Trophoblast cell (in vitro differentiated cells and primary cell): ENCODE measurements around the gene UGGT2.

Experiments
- DNase-seq, 2 donors: peaks; one replicate each; pipeline ENCODE4 v3.0.0-alpha.2; 2016
- H2AFZ ChIP-seq: 2 replicates; pipeline ENCODE4 v1.6.1; 2013; ENCODE audit warnings: low read length, moderate library complexity, mild to moderate bottlenecking; ENCODE audit not compliant: insufficient read depth, poor library complexity
- H2AK5ac ChIP-seq: 2 replicates; pipeline ENCODE4 v1.6.1; 2013; ENCODE audit warnings: mild to moderate bottlenecking, low read length
- H2BK120ac ChIP-seq: 2 replicates; pipeline ENCODE4 v1.6.1; 2013; ENCODE audit warnings: low read length, mild to moderate bottlenecking, moderate library complexity; ENCODE audit not compliant: insufficient read depth, poor library complexity
- H2BK12ac ChIP-seq: 2 replicates; pipeline ENCODE4 v1.6.1; 2013; ENCODE audit warnings: mild to moderate bottlenecking, low read length, moderate library complexity
- H2BK5ac ChIP-seq: 2 replicates; pipeline ENCODE4 v1.6.1; 2013; ENCODE audit warnings: low read length, low read depth, moderate library complexity, mild to moderate bottlenecking; ENCODE audit not compliant: poor library complexity
- H3K14ac ChIP-seq: 2 replicates; pipeline ENCODE4 v1.6.1; 2013; ENCODE audit warnings: mild to moderate bottlenecking, low read length
- H3K18ac ChIP-seq: 2 replicates; pipeline ENCODE4 v1.6.1; 2013; ENCODE audit warnings: mild to moderate bottlenecking, low read length
- H3K23ac ChIP-seq: 2 replicates; pipeline ENCODE4 v1.6.1; 2013; ENCODE audit warnings: low read length
- H3K27ac ChIP-seq: 2 replicates; pipeline ENCODE4 v1.5.1; 2013; ENCODE audit warnings: low read depth, mild to moderate bottlenecking, inconsistent platforms, low read length, moderate library complexity
- H3K27me3 ChIP-seq: 2 replicates; pipeline ENCODE4 v1.6.1; 2013; ENCODE audit warnings: inconsistent platforms, mild to moderate bottlenecking, low read length, moderate library complexity; ENCODE audit not compliant: insufficient read depth
- H3K36me3 ChIP-seq, 2 experiments: 1 replicate in 1 of 2; 2 replicates in 1 of 2; pipeline ENCODE4 v1.6.1; 2013; ENCODE audit warnings: low read length in 2 of 2, mild to moderate bottlenecking in 2 of 2, moderate library complexity in 1 of 2; ENCODE audit not compliant: insufficient read depth in 2 of 2, control insufficient read depth in 1 of 2
- H3K4ac ChIP-seq: 2 replicates; pipeline ENCODE4 v1.6.1; 2013; ENCODE audit warnings: low read depth, mild to moderate bottlenecking, low read length, moderate library complexity
- H3K4me1 ChIP-seq, 2 experiments: 1 replicate in 1 of 2; 2 replicates in 1 of 2; pipeline ENCODE4 v1.6.1; 2013; ENCODE audit warnings: low read length in 2 of 2, mild to moderate bottlenecking in 2 of 2, moderate library complexity in 1 of 2; ENCODE audit not compliant: insufficient read depth in 2 of 2, control insufficient read depth in 1 of 2
- H3K4me2 ChIP-seq: 2 replicates; pipeline ENCODE4 v1.6.1; 2013; ENCODE audit warnings: inconsistent platforms, mild to moderate bottlenecking, low read length, moderate library complexity
- H3K4me3 ChIP-seq: 2 replicates; pipeline ENCODE4 v1.5.1; 2013; ENCODE audit warnings: mild to moderate bottlenecking, low read depth, low read length, inconsistent platforms
- H3K79me1 ChIP-seq: one replicate; pipeline ENCODE4 v1.6.1; 2013; ENCODE audit warnings: low read length
- H3K79me2 ChIP-seq: 2 replicates; pipeline ENCODE4 v1.6.1; 2013; ENCODE audit warnings: low read length, mild to moderate bottlenecking; ENCODE audit not compliant: control insufficient read depth, insufficient read depth, poor library complexity
- H3K9ac ChIP-seq: 2 replicates; pipeline ENCODE4 v1.6.1; 2013; ENCODE audit warnings: mild to moderate bottlenecking, low read length
- H3K9me3 ChIP-seq: 2 replicates; pipeline ENCODE4 v1.6.1; 2013; ENCODE audit warnings: low read depth, mild to moderate bottlenecking, control low read depth, inconsistent platforms, low read length; ENCODE audit not compliant: insufficient read depth
- H4K12ac ChIP-seq: 2 replicates; pipeline ENCODE4 v1.6.1; 2013; ENCODE audit warnings: low read depth, mild to moderate bottlenecking, low read length, moderate library complexity
- H4K8ac ChIP-seq: 2 replicates; pipeline ENCODE4 v1.6.1; 2013; ENCODE audit warnings: low read depth, mild to moderate bottlenecking, low read length, moderate library complexity
- H4K91ac ChIP-seq: one replicate; pipeline ENCODE4 v1.6.1; 2013; ENCODE audit warnings: low read depth, mild to moderate bottlenecking, low read length, moderate library complexity
- WGBS: extraction: QIAGEN DNeasy Blood & Tissue Kit; methylation state at CpG from one replicate; pipeline ENCODE4 v1.1.7; 2013; ENCODE audit warnings: missing lambda C conversion rate; ENCODE audit not compliant: insufficient read length, insufficient coverage; ENCODE audit errors: extremely low coverage; 5-methylcytosine and 5-hydroxymethylcytosine counted together

Gene UGGT2

GRCh38 chr13:96029002-96029401, 24.2 kb downstream of the UGGT2 start:
- no peak overlapping the region for H3K18ac ChIP-seq
- H3K23ac ChIP-seq, result no peak overlapping the region
- H3K36me3 ChIP-seq, result no peaks in the 10 kb centered on the region
- no peak overlapping the region for H3K14ac ChIP-seq
- peaks cover 2 to 4% of the 10 kb centered on the region in 2 experiments for H3K4me1 ChIP-seq
- H2BK5ac ChIP-seq, result no peak overlapping the region
- H3K4me2 ChIP-seq, result no peak overlapping the region
- no peaks in the 10 kb centered on the region for H3K27me3 ChIP-seq
- H2AK5ac ChIP-seq, result no peak overlapping the region
- H3K9ac ChIP-seq, result no peak overlapping the region
- H2AFZ ChIP-seq, result no peak overlapping the region
- no peaks in the 10 kb centered on the region for H3K79me2 ChIP-seq
- no peak overlapping the region for H3K4me3 ChIP-seq
- no peak for DNase-seq
- H3K4ac ChIP-seq, result no peak overlapping the region
- no peak overlapping the region for H4K91ac ChIP-seq
- no peak overlapping the region for H3K27ac ChIP-seq
- H4K8ac ChIP-seq, result no peak overlapping the region
- no peak overlapping the region for H2BK12ac ChIP-seq
- H2BK120ac ChIP-seq, result no peak overlapping the region
- H4K12ac ChIP-seq, result no peak overlapping the region
- no peaks in the 10 kb centered on the region for H3K79me1 ChIP-seq
- H3K9me3 ChIP-seq, result no peaks in the 10 kb centered on the region
- WGBS, result no CpG with 5 or more reads among the region's 7 CpGs

- H3K4me2 ChIP-seq, result no peak overlapping the region
- H2AFZ ChIP-seq, result no peak overlapping the region
- no peak overlapping the region for H3K4ac ChIP-seq
- no peak overlapping the region for H4K91ac ChIP-seq
- H3K18ac ChIP-seq, result no peak overlapping the region
- H3K9ac ChIP-seq, result no peak overlapping the region
- no peak overlapping the region for H3K27ac ChIP-seq
- H3K79me2 ChIP-seq, result no peaks in the 10 kb centered on the region
- no peaks in the 10 kb centered on the region for H3K9me3 ChIP-seq
- no peak overlapping the region for H4K12ac ChIP-seq
- H3K27me3 ChIP-seq, result no peaks in the 10 kb centered on the region
- no CpG with 5 or more reads among the region's 2 CpGs for WGBS
- DNase-seq, result no peak
- H3K4me3 ChIP-seq, result no peak overlapping the region
- H2BK12ac ChIP-seq, result no peak overlapping the region
- no peak overlapping the region for H4K8ac ChIP-seq
- no peak overlapping the region for H2BK120ac ChIP-seq
- no peak overlapping the region for H2AK5ac ChIP-seq
- no peaks in the 10 kb centered on the region for H3K79me1 ChIP-seq
- H3K4me1 ChIP-seq, result peaks cover 2 to 4% of the 10 kb centered on the region in 2 experiments
- no peaks in the 10 kb centered on the region for H3K36me3 ChIP-seq
- no peak overlapping the region for H2BK5ac ChIP-seq
- no peak overlapping the region for H3K14ac ChIP-seq
- H3K23ac ChIP-seq, result no peak overlapping the region
These were observed 25.7 kb downstream of the UGGT2 start for GRCh38 chr13:96027496-96027895.

GRCh38 chr13:96025283-96025682, 27.9 kb downstream of the UGGT2 start:
- H2BK120ac ChIP-seq, result no peak overlapping the region
- H3K23ac ChIP-seq, result no peak overlapping the region
- peaks cover 2 to 4% of the 10 kb centered on the region in 2 experiments for H3K4me1 ChIP-seq
- no peak overlapping the region for H3K4me3 ChIP-seq
- H2BK12ac ChIP-seq, result no peak overlapping the region
- no peak overlapping the region for H3K14ac ChIP-seq
- H3K4me2 ChIP-seq, result no peak overlapping the region
- H3K27me3 ChIP-seq, result no peaks in the 10 kb centered on the region
- H3K79me1 ChIP-seq, result no peaks in the 10 kb centered on the region
- DNase-seq, result no peak
- no peaks in the 10 kb centered on the region for H3K79me2 ChIP-seq
- H3K18ac ChIP-seq, result no peak overlapping the region
- H3K4ac ChIP-seq, result no peak overlapping the region
- no peak overlapping the region for H2BK5ac ChIP-seq
- H3K9ac ChIP-seq, result no peak overlapping the region
- no peaks in the 10 kb centered on the region for H3K36me3 ChIP-seq
- no peaks in the 10 kb centered on the region for H3K9me3 ChIP-seq
- no peak overlapping the region for H4K8ac ChIP-seq
- H2AK5ac ChIP-seq, result no peak overlapping the region
- H2AFZ ChIP-seq, result no peak overlapping the region
- no peak overlapping the region for H4K12ac ChIP-seq
- H4K91ac ChIP-seq, result no peak overlapping the region
- no peak overlapping the region for H3K27ac ChIP-seq

GRCh38 chr13:96020931-96021330, 32.3 kb downstream of the UGGT2 start:
- H2BK5ac ChIP-seq, result no peak overlapping the region
- H2BK12ac ChIP-seq, result no peak overlapping the region
- no peak overlapping the region for H4K12ac ChIP-seq
- H2AK5ac ChIP-seq, result no peak overlapping the region
- H3K27ac ChIP-seq, result no peak overlapping the region
- no peak overlapping the region for H3K14ac ChIP-seq
- H3K79me1 ChIP-seq, result no peaks in the 10 kb centered on the region
- H2AFZ ChIP-seq, result no peak overlapping the region
- no peak overlapping the region for H2BK120ac ChIP-seq
- H3K4ac ChIP-seq, result no peak overlapping the region
- H4K8ac ChIP-seq, result no peak overlapping the region
- no peaks in the 10 kb centered on the region for H3K79me2 ChIP-seq
- no peak for DNase-seq
- H4K91ac ChIP-seq, result no peak overlapping the region
- WGBS, result no CpG with 5 or more reads among the region's 2 CpGs
- H3K9ac ChIP-seq, result no peak overlapping the region
- no peak overlapping the region for H3K23ac ChIP-seq
- peaks cover 7% of the 10 kb centered on the region for H3K9me3 ChIP-seq
- no peak overlapping the region for H3K4me2 ChIP-seq
- H3K4me1 ChIP-seq, result peaks cover 2 to 4% of the 10 kb centered on the region in 2 experiments
- no peaks in the 10 kb centered on the region for H3K27me3 ChIP-seq
- peaks cover 8% of the 10 kb centered on the region in 2 experiments for H3K36me3 ChIP-seq
- no peak overlapping the region for H3K18ac ChIP-seq
- H3K4me3 ChIP-seq, result no peak overlapping the region
